Choroid plexus epithelial cell (primary cell): ENCODE measurements around the gene RUNX1.
A peak's percentile ranks its signal among the peaks of the same experiment; 100 is the strongest.

Experiments
- DNase-seq: peaks from one replicate; pipeline ENCODE4 v3.0.0-alpha.2; 2010; ENCODE audit warnings: low read depth
- H3K4me3 ChIP-seq: 2 replicates; pipeline ENCODE4 v1.5.1; 2011; ENCODE audit warnings: low read depth, mild to moderate bottlenecking, control low read depth, low read length, moderate library complexity
- CTCF ChIP-seq: conservative IDR thresholded peaks from 2 replicates; pipeline ENCODE4 v1.5.1; 2011; ENCODE audit warnings: low read depth, mild to moderate bottlenecking, control low read depth, inconsistent platforms, low read length, moderate library complexity

RUNX1 gene

DNA sequence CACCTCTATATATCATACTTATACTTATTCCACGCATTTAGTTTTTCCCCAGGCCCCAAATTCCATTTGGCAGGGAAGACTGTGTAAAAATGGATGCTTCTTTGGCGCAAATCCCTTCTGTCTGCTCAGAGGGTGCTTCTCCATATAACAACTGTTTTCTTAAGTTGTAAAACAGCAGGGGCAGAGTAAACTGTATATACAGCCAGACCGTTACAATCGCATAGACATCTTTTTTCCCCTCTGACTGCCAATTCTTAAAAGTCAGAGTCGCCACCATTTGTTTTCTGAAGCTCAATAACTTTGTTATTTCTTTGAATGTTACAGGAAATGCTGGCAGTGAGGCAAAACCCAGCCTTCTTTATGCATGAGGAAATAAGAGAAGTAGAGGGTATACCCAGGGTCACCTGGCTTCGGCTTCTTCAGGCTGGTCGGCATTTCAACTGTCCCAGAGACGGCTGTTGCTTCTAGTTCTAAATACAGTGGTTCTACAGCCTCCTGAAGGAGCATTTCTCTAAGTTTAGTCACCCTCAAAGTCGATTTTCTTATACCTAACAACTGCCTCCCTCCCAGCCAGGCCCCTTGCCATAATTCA lies 191.9 kb downstream of the RUNX1 start:
- H3K4me3 ChIP-seq = no peak overlapping the region
- TF ChIP-seq CTCF = no peak
- peak; percentile 46 for DNase-seq

DNA sequence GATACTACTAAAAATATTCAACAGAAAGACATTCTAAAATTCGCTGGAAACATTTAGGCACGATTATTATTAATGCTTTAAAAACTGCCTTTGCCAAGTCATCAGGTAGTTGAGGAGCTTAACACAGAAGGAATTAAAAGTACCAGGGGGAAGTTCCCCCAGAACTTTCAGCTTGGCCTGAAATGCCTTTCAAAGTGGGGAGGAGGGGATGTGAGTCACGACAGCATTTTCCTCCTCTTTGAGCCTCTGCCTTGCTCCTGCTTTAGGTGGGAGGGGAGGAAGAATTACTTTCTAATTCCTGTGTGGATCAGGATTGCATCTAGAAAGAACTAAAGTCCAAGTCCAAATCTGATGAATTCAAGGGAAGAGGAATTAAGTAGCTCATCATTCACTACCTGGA lies 196.7 kb downstream of the RUNX1 start:
- no peak for TF ChIP-seq CTCF
- DNase-seq = peak; percentile 46
- no peak overlapping the region for H3K4me3 ChIP-seq

- H3K4me3 ChIP-seq = no peak overlapping the region
- no peak for TF ChIP-seq CTCF
- DNase-seq = no peak
Measured at GRCh38 chr21:34850166-34850690, 198.9 kb downstream of the RUNX1 start.

DNA sequence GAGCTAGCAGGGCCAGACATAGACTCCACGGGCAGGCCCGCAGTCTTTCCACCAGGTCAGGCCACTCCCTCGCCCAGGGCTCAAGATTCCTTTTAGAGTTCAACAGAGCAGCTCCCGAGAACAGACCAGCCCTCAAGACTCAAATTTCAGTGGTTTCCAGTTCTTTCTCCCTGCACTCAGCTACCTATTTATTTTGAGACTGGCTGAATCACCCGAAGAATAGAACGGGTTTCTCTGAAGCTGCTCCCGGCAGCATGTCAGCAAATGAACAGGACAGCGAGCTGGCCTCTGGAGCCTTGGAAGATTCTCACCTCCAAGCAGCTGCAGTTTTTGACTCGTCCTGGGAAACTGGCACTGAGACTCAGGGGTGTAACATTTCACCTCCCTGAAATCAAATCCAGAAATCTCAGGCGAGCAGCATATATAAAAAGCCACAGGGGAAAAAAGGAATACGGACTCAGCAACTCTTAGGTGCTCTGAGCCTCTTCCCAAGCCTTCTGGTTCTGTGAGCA lies 202.4 kb downstream of the RUNX1 start:
- peak; percentile 93 for DNase-seq
- H3K4me3 ChIP-seq = peak overlapping the region; percentile 17
- TF ChIP-seq CTCF = no peak

- peak; percentile 94 for DNase-seq
- no peak for TF ChIP-seq CTCF
- H3K4me3 ChIP-seq = no peak overlapping the region
Measured at GRCh38 chr21:34845521-34846451, 203.3 kb downstream of the RUNX1 start.

DNA sequence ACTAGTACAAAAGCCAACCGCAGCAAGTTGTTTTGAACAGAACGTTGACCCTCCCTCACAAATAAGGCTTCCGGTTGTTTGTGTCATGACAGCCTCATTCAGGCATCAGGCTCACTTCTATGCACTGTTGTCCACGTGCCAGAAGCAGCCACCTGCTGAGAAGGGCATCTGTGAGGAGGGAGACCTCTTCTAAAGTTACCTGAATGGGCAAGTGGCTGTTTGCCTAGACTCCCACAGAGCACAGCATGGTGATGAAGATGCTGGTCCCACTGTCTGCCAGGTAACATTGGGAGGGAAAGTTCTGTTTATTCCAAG lies 204.2 kb downstream of the RUNX1 start:
- no peak for DNase-seq
- no peak for TF ChIP-seq CTCF
- peak overlapping the region; percentile 20 for H3K4me3 ChIP-seq
